GM12864 (cell line): ENCODE measurements around the gene LIPG.

Source experiments
- DNase-seq: peaks from one replicate; pipeline ENCODE4 v3.0.0-alpha.2; 2011; ENCODE audit warnings: low read depth
- H3K4me3 ChIP-seq: 2 replicates; pipeline ENCODE4 v1.5.1; 2011; ENCODE audit warnings: mild to moderate bottlenecking, low read depth, low read length, control low read depth
- CTCF ChIP-seq: IDR thresholded peaks from 2 replicates; pipeline ENCODE4 v1.5.1; 2011; ENCODE audit warnings: low read depth, mild to moderate bottlenecking, moderate library complexity, low read length, control low read depth, inconsistent platforms; ENCODE audit errors: missing control alignments

Gene LIPG

GRCh38 chr18:49591775-49592174 is 29.9 kb downstream of the LIPG start:
- no peak overlapping the region for H3K4me3 ChIP-seq
- DNase-seq: no peak
- no peak for TF ChIP-seq CTCF

DNA sequence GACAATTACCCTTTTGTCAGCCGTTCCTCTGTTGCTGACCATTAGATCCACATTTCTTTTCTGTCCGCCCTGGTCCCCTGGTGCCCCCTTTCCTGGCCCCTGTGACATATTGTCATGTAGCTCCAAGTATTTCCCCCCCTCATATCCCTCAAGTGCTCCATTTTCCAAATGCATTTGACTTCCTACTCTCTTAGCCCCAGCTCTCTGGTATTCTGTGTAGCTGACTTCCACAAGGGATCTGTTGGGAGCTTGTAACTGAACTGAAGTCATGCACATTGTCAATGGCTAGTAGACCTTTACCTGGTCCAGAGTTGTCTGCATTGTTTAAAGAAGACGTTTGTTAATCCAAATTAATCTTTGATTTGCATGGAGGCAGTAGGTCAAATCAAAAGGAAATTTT is 34.8 kb downstream of the LIPG start:
- DNase-seq: no peak
- no peak overlapping the region for H3K4me3 ChIP-seq
- no peak for TF ChIP-seq CTCF

DNA sequence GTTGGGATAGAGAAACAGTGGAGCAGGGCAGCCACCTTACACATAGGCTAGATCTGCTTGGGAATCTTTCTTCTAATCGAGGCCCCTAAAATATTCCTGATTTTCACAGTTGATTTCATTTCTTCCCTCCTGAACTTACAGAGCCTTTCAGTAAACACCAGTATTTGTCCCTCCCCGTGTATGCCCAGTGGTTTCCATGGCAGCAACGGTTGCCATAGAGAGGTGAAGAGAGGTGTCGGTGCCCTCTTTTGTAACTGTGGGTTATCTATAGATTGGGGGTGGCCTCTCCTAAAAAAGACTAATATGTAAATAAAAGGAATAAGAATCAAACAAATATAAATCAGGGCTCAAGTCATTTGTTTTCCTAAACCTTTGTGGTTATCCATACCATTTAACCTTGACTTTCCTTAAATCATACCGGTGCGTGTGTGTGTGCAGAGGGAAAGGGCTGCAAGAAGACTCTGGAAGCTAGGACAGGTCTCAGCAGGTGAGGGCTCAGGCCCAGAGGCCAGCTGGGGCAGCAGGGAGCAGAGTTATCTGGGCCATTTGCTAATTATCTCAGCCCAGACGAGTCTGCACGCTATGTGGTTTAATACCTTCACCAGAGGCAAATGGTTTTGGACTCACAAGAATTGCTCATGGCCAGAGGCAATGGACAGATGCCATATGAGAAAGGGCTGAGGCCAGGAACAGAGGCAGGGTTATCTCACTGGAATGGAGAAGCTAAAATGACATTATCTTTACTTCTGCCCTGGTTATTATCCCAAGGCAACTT is 35.5 kb downstream of the LIPG start:
- TF ChIP-seq CTCF: no peak
- DNase-seq: no peak
- no peak overlapping the region for H3K4me3 ChIP-seq

DNA sequence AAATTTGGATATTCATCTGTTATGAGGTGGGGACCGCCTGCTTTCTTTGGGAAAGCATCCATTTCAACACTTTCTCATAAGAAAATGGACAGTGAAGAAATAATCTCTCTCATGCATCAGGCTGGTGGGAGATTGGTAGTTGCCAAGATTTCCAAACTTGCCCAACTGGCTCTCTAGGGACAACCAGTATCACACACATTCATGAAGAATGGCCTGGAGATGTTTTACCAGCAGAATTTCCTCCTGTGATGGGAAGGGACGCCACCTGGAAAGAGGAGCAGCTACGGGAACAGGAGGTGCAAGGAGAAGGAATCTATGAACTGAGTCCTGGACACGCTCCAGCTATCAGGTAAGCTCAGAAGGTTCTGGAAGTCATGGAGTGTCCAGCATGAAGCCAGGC is 39.4 kb downstream of the LIPG start:
- H3K4me3 ChIP-seq: no peak overlapping the region
- no peak for DNase-seq
- no peak for TF ChIP-seq CTCF

- DNase-seq: no peak
- no peak overlapping the region for H3K4me3 ChIP-seq
- TF ChIP-seq CTCF: no peak
These were observed 46.8 kb downstream of the LIPG start for GRCh38 chr18:49608366-49609255.

DNA sequence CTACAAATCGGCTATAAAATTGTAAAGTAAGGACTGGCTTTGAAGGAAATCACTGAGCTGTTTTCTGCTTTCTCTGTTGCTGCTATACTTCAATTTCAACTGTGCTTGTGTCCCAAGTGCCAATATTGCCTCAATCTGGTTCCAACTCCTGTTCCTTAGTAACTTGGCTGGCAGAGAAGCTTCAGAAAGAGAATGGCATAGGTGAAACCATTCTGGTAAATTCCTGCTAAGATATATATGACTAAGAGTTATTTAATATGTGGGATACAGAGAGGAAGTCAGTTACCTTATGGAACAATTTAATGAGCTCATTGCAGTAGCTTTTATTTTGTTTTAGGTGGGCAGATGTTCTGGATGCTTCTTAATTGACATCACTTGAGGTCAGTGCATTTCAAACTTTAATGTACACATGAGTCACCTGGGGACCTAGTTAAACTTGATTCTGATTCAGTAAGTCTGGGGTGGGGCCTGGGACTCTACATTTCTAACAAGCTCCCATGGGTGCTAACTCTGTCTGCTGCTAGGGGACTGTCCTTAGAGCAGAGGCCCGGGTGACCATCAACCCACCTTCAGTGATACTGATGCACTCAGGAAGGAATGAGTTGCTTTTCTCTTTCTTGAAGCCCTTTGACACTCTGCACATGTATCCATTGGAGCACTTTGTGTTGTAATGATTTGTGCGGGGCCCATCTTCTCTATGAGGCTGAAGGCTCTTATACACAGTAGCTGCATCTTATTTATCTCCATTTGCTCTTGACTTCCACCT is 47.6 kb downstream of the LIPG start:
- no peak overlapping the region for H3K4me3 ChIP-seq
- TF ChIP-seq CTCF: no peak
- no peak for DNase-seq
